Psoas muscle (tissue), 8 donors: ENCODE measurements around the gene SDCCAG8. TPM values are rescaled to one million over a fixed set of nuclear protein-coding genes. Genes with fewer than 3 reads are reported as not detected.

Source experiments
- ATAC-seq, 4 donors: fragments of 200-7000 bp; cut with Tn5 transposase; one replicate each; pipeline ENCODE4 v1.9.1; 2020; ENCODE audit warnings: moderate library complexity in 3 of 4, mild to moderate bottlenecking in 2 of 4
- DNase-seq, 2 donors: peaks; one replicate each; pipeline ENCODE4 v3.0.0-alpha.2; 2020
- H3K27ac ChIP-seq: fragments of 200-600 bp; one replicate; pipeline ENCODE4 v1.8.0; 2022
- H3K27me3 ChIP-seq, 3 donors: fragments of 200-600 bp in 1 of 3; one replicate each; pipeline versions ENCODE4 v1.6.1 to v1.8.0; 2013 to 2022; ENCODE audit warnings: low read length in 2 of 3, mild to moderate bottlenecking in 2 of 3, moderate library complexity in 1 of 3; ENCODE audit not compliant: insufficient read depth in 3 of 3
- H3K36me3 ChIP-seq, 2 donors: fragments of 200-600 bp in 1 of 2; one replicate each; pipeline versions ENCODE4 v1.6.1 to v1.8.0; 2013 to 2022; ENCODE audit warnings: low read depth in 1 of 2, mild to moderate bottlenecking in 1 of 2, moderate library complexity in 1 of 2; ENCODE audit not compliant: insufficient read depth in 1 of 2
- H3K4me1 ChIP-seq: fragments of 200-600 bp; one replicate; pipeline ENCODE4 v1.8.0; 2022
- H3K4me3 ChIP-seq: fragments of 200-600 bp; one replicate; pipeline ENCODE4 v1.8.0; 2022; ENCODE audit warnings: mild to moderate bottlenecking
- H3K9me3 ChIP-seq: fragments of 200-600 bp; one replicate; pipeline ENCODE4 v1.8.0; 2022
- CTCF ChIP-seq: fragments of 200-600 bp; IDR thresholded peaks from one replicate; pipeline ENCODE4 v1.8.0; 2022; ENCODE audit warnings: antibody characterized with exemption
- WGBS, 3 donors: extraction: QIAGEN DNeasy Blood & Tissue Kit; methylation state at CpG; one replicate each; pipeline versions ENCODE4 v1.1.6 to v1.1.7; 2013; 5-methylcytosine and 5-hydroxymethylcytosine counted together
- intact Hi-C, 2 donors: fragments of 100-400 bp; cut with DNase I; formaldehyde crosslinking; loops; one replicate each; pipeline versions ENCODE4 v1.11.0 to v1.14.2; 2022
- polyA plus RNA-seq, 3 donors: library from polyadenylated mRNA; stranded (reverse); fragments of 200-250 nt; gene quantifications; one replicate each; pipeline ENCODE4 v1.2.3, GENCODE V29; 2013
- total RNA-seq, 4 donors: library from RNA; stranded (reverse); fragmentation: NEBNext Ultra II Directional in 2 of 4; extraction: Animal tissue kit (Norgen Biotek cat#: 25700) in 2 of 4; gene quantifications; one replicate each; pipeline versions ENCODE4 v1.2.1 to v1.2.4, GENCODE V29; 2021 to 2023
- donor health status: healthy with polysubstance abuse.
- donor health status: DM: no; HTN: no; CAD: no; lungs with moderate emphysema.
- donor health status: Bipolar disorder and iron deficiency.
- donor health status: healthy.
- donor health status: DM: yes; HTN: yes; CAD: no.
- donor health status: DM: no; HTN: no; CAD: no.
- donor health status: DM: no; HTN: no; CAD: no.
- donor health status: DM: yes; HTN: yes; CAD: no.

Gene SDCCAG8
- total and polyA plus RNA-seq, 7 donors = 6.4 to 27.6 (median 20.9) TPM

- Histone ChIP-seq H3K27ac (no peak overlapping the region), H3K27me3 (no peaks in the 10 kb centered on the region), H3K4me1 (no peaks in the 10 kb centered on the region), H3K36me3 (no peaks in the 10 kb centered on the region), H3K4me3 (no peak overlapping the region), H3K9me3 (no peaks in the 10 kb centered on the region)
- ATAC-seq = no peak
- TF ChIP-seq CTCF = no peak
- intact Hi-C loops = no loop called here
- WGBS, 3 donors = 88 to 95% (median 92%) methylated on average over 11 of the region's 11 CpGs
- DNase-seq = no peak
These were observed 200.2 kb downstream of the SDCCAG8 start for GRCh38 chr1:243455760-243456651.

- TF ChIP-seq CTCF = no peak
- no peak overlapping the region for H3K4me3 ChIP-seq
- no peak for ATAC-seq
These were observed 201.6 kb downstream of the SDCCAG8 start for GRCh38 chr1:243457363-243457982.

GRCh38 chr1:243459059-243459458, 203.2 kb downstream of the SDCCAG8 start:
- no peaks in the 10 kb centered on the region for H3K27me3 ChIP-seq
- intact Hi-C loops = no loop called here
- no peak for TF ChIP-seq CTCF
- DNase-seq = no peak
- H3K4me1 ChIP-seq = no peaks in the 10 kb centered on the region
- ATAC-seq = no peak
- WGBS, 3 donors = 71 to 82% (median 77%) methylated on average over 3 of the region's 3 CpGs
- H3K36me3 ChIP-seq = no peaks in the 10 kb centered on the region
- H3K27ac ChIP-seq = no peak overlapping the region
- H3K4me3 ChIP-seq = no peak overlapping the region
- no peaks in the 10 kb centered on the region for H3K9me3 ChIP-seq

More at GRCh38 chr1:243457363-243457982, 201.6 kb downstream of the SDCCAG8 start:
- WGBS, 3 donors = 95 to 97% (median 96%) methylated on average over 9 of the region's 9 CpGs
- no peaks in the 10 kb centered on the region for H3K27me3 ChIP-seq
- no peak for DNase-seq
- no peaks in the 10 kb centered on the region for H3K36me3 ChIP-seq
- H3K4me1 ChIP-seq = no peaks in the 10 kb centered on the region
- intact Hi-C loops = no loop called here
- no peaks in the 10 kb centered on the region for H3K9me3 ChIP-seq
- no peak overlapping the region for H3K27ac ChIP-seq

GRCh38 chr1:243461700-243462099, 205.9 kb downstream of the SDCCAG8 start:
- TF ChIP-seq CTCF = no peak
- intact Hi-C loops = no loop called here
- 93 to 99% (median 94%) methylated on average over 4 of the region's 4 CpGs for WGBS, 3 donors
- ATAC-seq = no peak
- Histone ChIP-seq H3K27me3 (no peaks in the 10 kb centered on the region), H3K36me3 (no peaks in the 10 kb centered on the region), H3K4me3 (no peak overlapping the region), H3K4me1 (no peaks in the 10 kb centered on the region), H3K9me3 (no peaks in the 10 kb centered on the region), H3K27ac (no peak overlapping the region)
- no peak for DNase-seq
